GM15510 (cell line): ENCODE measurements around the gene MAST2.

Experiments
- POLR2A ChIP-seq: IDR thresholded peaks from 3 replicates; pipeline ENCODE4 v1.6.1; 2011; ENCODE audit warnings: borderline replicate concordance; ENCODE audit not compliant: insufficient read length; ENCODE audit errors: extremely low read depth

The MAST2 gene

DNA sequence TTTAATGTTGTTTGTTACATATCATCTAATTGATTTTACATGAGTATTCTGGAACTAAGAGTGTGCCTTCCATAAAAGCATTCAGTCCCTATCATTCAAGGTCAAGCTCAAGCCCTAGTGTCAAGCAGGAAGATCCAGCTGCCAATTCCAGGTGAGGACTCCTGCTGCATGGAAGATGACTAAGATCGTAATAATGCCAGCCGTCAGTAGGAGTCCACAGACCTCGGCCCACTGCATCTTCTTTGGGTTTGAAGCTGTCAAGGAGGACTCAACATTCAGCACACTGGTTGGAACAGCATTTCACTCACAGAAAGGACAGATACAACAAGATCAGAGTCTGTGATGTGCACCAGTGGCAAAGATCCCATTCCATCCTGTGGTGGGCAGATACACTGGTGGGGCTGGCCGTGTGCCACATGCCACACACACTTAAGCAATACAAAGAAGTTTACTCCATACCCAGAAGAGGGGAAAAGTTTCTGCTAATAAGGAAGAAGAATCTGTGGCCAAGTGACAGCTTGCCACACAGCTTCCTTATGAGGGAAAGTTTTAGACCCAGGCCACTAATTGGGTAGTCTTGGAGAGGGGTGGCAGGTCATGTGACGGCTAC lies 168.6 kb downstream of the MAST2 start:
- no peak for TF ChIP-seq POLR2A

- TF ChIP-seq POLR2A, result no peak
Observed at GRCh38 chr1:45972621-45973020, 169.2 kb downstream of the MAST2 start.

- no peak for TF ChIP-seq POLR2A
Observed at GRCh38 chr1:45973121-45973520, 169.7 kb downstream of the MAST2 start.

GRCh38 chr1:45974541-45975269 lies 171.3 kb downstream of the MAST2 start:
- no peak for TF ChIP-seq POLR2A

GRCh38 chr1:45976623-45977022 lies 173.2 kb downstream of the MAST2 start:
- TF ChIP-seq POLR2A, result no peak

GRCh38 chr1:45979074-45979777 lies 175.8 kb downstream of the MAST2 start:
- TF ChIP-seq POLR2A, result no peak

- TF ChIP-seq POLR2A, result no peak
Observed at GRCh38 chr1:45979778-45980176, 176.4 kb downstream of the MAST2 start.

- no peak for TF ChIP-seq POLR2A
Observed at GRCh38 chr1:45982359-45982758, 178.9 kb downstream of the MAST2 start.

GRCh38 chr1:45983967-45984366 lies 180.6 kb downstream of the MAST2 start:
- no peak for TF ChIP-seq POLR2A

- no peak for TF ChIP-seq POLR2A
Observed at GRCh38 chr1:45987204-45987603, 183.8 kb downstream of the MAST2 start.

- no peak for TF ChIP-seq POLR2A
Observed at GRCh38 chr1:45989249-45989648, 185.8 kb downstream of the MAST2 start.

DNA sequence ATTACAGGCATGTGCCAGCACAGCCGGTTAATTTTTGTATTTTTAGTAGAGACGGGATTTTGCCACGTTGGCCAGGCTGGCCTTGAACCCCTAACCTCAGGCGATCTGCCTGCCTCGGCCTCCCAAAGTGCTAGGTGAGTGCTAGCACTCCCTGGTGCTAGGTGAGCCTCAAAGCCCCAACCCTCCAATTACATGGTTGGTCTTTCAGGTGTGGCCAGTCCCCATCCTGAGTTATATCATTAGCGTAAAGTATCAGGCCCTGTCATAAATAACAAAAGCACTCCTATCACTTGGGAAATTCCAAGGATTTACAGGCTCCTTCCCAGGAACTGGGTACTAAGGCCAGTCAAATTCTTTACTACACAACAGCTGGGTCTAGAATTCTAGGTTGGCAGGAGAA lies 191.0 kb downstream of the MAST2 start:
- no peak for TF ChIP-seq POLR2A

DNA sequence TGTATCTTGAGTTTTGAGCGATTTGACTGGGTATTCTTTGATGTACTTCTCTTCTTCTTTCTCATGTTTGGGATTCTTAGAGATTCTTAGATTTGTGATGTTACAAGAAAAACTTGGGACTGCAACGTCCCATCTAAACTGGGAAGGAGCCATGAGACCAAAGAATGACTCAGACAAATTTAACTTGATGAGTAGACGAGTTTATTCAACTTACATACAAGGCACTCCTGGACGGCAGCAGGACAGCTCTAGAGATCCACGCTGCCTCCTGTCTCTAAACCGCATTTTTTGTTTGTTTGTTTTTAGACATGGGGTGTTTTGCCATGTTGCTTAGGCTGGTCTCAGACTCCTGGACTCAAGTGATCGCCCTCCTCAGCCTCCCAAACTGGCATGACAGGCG lies 191.9 kb downstream of the MAST2 start:
- TF ChIP-seq POLR2A, result no peak

DNA sequence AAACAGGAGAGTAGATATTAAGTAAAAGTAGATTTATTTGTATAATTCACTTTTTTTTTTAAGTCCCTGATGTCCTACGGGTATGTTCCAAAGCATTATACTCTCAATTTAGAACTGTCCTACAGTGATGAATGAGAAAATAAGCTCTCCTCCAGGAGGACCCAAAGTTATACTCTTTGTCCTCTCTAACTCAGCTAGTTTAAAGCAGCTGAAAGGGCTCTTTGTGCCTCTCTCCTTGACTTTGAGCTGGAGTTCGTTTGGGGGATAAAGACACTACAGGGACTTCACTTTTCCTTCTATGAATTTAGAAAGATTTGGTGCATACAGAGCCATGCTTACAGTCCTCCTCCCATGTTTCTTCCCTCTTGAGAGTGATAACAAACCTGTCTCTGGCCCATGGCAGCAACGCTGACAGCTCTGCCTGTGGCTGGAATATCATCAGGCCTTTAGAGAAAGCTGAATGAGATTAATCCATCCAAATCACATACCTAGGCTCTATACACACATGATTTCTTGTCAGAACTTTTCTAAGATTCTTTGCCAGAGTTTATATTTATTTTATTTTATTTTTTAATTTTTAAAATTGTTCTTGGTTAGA lies 194.7 kb downstream of the MAST2 start:
- TF ChIP-seq POLR2A, result no peak

GRCh38 chr1:45999507-45999906 lies 196.1 kb downstream of the MAST2 start:
- no peak for TF ChIP-seq POLR2A
